DND-41 (cell line): ENCODE measurements around the gene GRIK3.

Source experiments
- ATAC-seq: fragments of 200-7000 bp; cut with Tn5 transposase; 3 replicates; pipeline ENCODE4 v1.9.1; 2021; ENCODE audit warnings: low read depth; ENCODE audit not compliant: insufficient read depth
- DNase-seq: peaks from one replicate; pipeline ENCODE4 v3.0.0-alpha.2; 2020
- H2AFZ ChIP-seq: 2 replicates; pipeline ENCODE4 v1.6.0; 2012; ENCODE audit warnings: low read depth, low read length
- H3K27ac ChIP-seq: 2 replicates; pipeline ENCODE4 v1.5.1; 2012; ENCODE audit warnings: low read length, inconsistent platforms
- H3K27me3 ChIP-seq: fragments of 200-600 bp; sonication (generic); 2 replicates; pipeline ENCODE4 v1.6.0; 2012; ENCODE audit warnings: low read length, mild to moderate bottlenecking, inconsistent platforms; ENCODE audit not compliant: insufficient read depth, poor library complexity
- H3K36me3 ChIP-seq: 2 replicates; pipeline ENCODE4 v1.5.1; 2012; ENCODE audit warnings: low read length, inconsistent platforms; ENCODE audit not compliant: insufficient read depth
- H3K4me1 ChIP-seq: 2 replicates; pipeline ENCODE4 v1.5.1; 2012; ENCODE audit warnings: mild to moderate bottlenecking, low read length; ENCODE audit not compliant: insufficient read depth
- H3K4me2 ChIP-seq: 2 replicates; pipeline ENCODE4 v1.6.0; 2012; ENCODE audit warnings: mild to moderate bottlenecking, moderate library complexity, low read length, inconsistent platforms; ENCODE audit not compliant: insufficient read depth
- H3K4me3 ChIP-seq, 2 experiments: fragments of 200-600 bp in 1 of 2; shearing (Covaris generic) in 1 of 2; 2 replicates each; pipeline ENCODE4 v1.5.1; 2012 to 2016; ENCODE audit warnings: inconsistent platforms in 2 of 2, low read length in 2 of 2, mild to moderate bottlenecking in 2 of 2, low read depth in 1 of 2, moderate library complexity in 1 of 2
- H3K79me2 ChIP-seq: 2 replicates; pipeline ENCODE4 v1.6.0; 2012; ENCODE audit warnings: low read length, inconsistent platforms; ENCODE audit not compliant: insufficient read depth
- H3K9ac ChIP-seq: 2 replicates; pipeline ENCODE4 v1.6.0; 2012; ENCODE audit warnings: low read depth, mild to moderate bottlenecking, inconsistent platforms, low read length, moderate library complexity
- H3K9me3 ChIP-seq: 2 replicates; pipeline ENCODE4 v1.5.1; 2012; ENCODE audit warnings: low read length, moderate library complexity, mild to moderate bottlenecking, inconsistent platforms; ENCODE audit not compliant: insufficient read depth, severe bottlenecking
- H4K20me1 ChIP-seq: 2 replicates; pipeline ENCODE4 v1.6.0; 2012; ENCODE audit warnings: low read length; ENCODE audit not compliant: insufficient read depth
- CTCF ChIP-seq: IDR thresholded peaks from 2 replicates; pipeline ENCODE4 v1.5.1; 2012; ENCODE audit warnings: borderline replicate concordance, low read length, moderate library complexity, mild to moderate bottlenecking; ENCODE audit not compliant: poor library complexity, severe bottlenecking; ENCODE audit errors: extremely low read depth
- EZH2 ChIP-seq: IDR thresholded peaks from 3 replicates; pipeline ENCODE4 v1.6.1; 2012; ENCODE audit warnings: borderline replicate concordance, low read depth, mild to moderate bottlenecking, moderate library complexity, low read length, inconsistent platforms; ENCODE audit not compliant: severe bottlenecking

Gene GRIK3

GRCh38 chr1:36920801-36921405 is 113.4 kb downstream of the GRIK3 start:
- no peak overlapping the region for H2AFZ ChIP-seq

DNA sequence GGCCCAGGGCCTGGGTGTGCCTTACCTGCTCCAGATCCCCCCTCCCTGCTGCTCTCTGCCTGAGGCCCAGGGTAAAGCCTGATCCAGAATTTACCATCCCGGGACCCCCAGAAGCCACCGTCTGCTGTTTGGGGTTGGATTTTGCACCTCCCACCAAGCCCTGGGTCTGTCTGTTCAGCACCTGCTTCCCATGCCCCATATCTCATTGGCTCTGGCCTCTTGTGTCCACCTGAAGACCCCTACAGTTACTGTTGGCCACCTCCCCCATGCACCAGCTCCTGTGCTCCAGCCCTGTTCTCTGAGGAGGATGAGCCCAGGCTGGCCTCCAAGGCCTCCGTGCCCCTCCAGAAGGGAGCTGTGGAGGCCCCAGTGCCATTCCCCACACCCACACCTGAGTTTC is 113.9 kb downstream of the GRIK3 start:
- TF ChIP-seq CTCF = no peak
- TF ChIP-seq EZH2 = no peak
- Histone ChIP-seq H3K27ac (no peak overlapping the region), H3K27me3 (no peaks in the 10 kb centered on the region), H3K4me1 (no peaks in the 10 kb centered on the region), H3K4me3 (no peak overlapping the region), H3K36me3 (no peaks in the 10 kb centered on the region), H2AFZ (no peak overlapping the region), H3K9me3 (no peaks in the 10 kb centered on the region), H3K79me2 (no peaks in the 10 kb centered on the region), H3K9ac (no peak overlapping the region), H3K4me2 (no peak overlapping the region), H4K20me1 (peaks cover 29% of the 10 kb centered on the region)
- DNase-seq (no peak), ATAC-seq (no peak)

More at GRCh38 chr1:36920801-36921405, 113.4 kb downstream of the GRIK3 start:
- ATAC-seq (no peak), DNase-seq (no peak)
- Histone ChIP-seq H3K79me2 (no peaks in the 10 kb centered on the region), H3K4me1 (no peaks in the 10 kb centered on the region), H3K27ac (no peak overlapping the region), H3K9ac (no peak overlapping the region), H3K27me3 (no peaks in the 10 kb centered on the region), H3K4me3 (no peak overlapping the region), H3K36me3 (no peaks in the 10 kb centered on the region), H4K20me1 (peaks cover 29% of the 10 kb centered on the region), H3K4me2 (no peak overlapping the region), H3K9me3 (no peaks in the 10 kb centered on the region)
- TF ChIP-seq EZH2 (no peak), CTCF (no peak)

DNA sequence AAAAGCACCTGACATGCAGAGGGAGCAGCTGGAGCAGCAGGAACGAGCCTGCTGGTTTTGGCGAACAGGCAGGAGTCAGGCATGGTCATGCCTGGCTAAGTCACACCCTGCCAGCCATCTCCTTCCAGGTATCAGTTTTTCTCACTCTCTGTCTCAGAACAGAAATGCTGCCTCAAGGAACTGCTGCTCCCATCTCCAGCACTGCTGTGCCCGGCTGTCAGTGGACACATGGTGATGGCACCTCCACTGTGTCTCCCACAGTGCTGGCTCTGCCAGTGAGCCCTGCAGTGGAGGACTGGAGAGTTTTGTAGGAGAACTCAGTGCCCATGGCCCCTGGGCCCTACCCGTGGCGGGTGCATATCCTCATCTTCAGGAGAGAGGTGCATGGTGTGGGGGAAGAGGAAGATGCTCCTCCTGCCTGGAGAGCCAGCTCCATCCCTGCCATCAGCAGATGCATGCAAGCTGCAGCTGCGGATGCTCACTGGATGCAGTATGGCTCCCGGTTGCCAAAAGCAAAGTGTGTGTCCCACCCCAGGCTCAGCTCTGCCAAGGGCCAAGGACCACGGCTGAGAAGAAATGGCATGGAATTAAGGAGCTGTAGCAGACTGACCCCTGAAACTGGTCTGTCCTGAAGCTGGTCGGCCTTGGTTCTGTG is 114.7 kb downstream of the GRIK3 start:
- no peak for DNase-seq
- Histone ChIP-seq H3K9ac (no peak overlapping the region), H3K27me3 (no peaks in the 10 kb centered on the region), H2AFZ (no peak overlapping the region), H3K36me3 (no peaks in the 10 kb centered on the region), H3K4me1 (no peaks in the 10 kb centered on the region), H3K9me3 (no peaks in the 10 kb centered on the region), H3K4me3 (no peak overlapping the region), H3K4me2 (no peak overlapping the region), H3K79me2 (no peaks in the 10 kb centered on the region), H4K20me1 (peaks cover 22% of the 10 kb centered on the region; the same call in 1 of the 2 replicates), H3K27ac (no peak overlapping the region)
- TF ChIP-seq CTCF (no peak), EZH2 (no peak)
- no peak for ATAC-seq
